Esophagus muscularis mucosa (tissue), 3 donors: ENCODE data around the gene TMEM138.

Experiments used
- POLR2A ChIP-seq: fragments of 450-650 bp; IDR thresholded peaks from one replicate; pipeline ENCODE4 v1.6.1; 2017; ENCODE audit warnings: antibody characterized with exemption, moderate library complexity, mild to moderate bottlenecking, low read depth
- POLR2AphosphoS5 ChIP-seq, 2 donors: sonication (generic); formaldehyde crosslinking; IDR thresholded peaks; one replicate each; pipeline ENCODE4 v1.6.1; 2017; ENCODE audit warnings: antibody characterized with exemption in 2 of 2
- TF ChIP-seq, protein P1 (sequence below), 3 experiments: fragments of 200-600 bp in 2 of 3; fragments of 450-650 bp in 1 of 3; sonication (generic) in 2 of 3; IDR thresholded peaks; one replicate each; pipeline ENCODE4 v1.5.1; 2017 to 2019; ENCODE audit warnings: antibody characterized with exemption in 3 of 3, mild to moderate bottlenecking in 2 of 3, moderate library complexity in 1 of 3

- TF ChIP-seq POLR2A (no peak), POLR2AphosphoS5 (IDR thresholded peaks at IDR 0.05) (no peak)
- TF ChIP-seq, protein P1, sequence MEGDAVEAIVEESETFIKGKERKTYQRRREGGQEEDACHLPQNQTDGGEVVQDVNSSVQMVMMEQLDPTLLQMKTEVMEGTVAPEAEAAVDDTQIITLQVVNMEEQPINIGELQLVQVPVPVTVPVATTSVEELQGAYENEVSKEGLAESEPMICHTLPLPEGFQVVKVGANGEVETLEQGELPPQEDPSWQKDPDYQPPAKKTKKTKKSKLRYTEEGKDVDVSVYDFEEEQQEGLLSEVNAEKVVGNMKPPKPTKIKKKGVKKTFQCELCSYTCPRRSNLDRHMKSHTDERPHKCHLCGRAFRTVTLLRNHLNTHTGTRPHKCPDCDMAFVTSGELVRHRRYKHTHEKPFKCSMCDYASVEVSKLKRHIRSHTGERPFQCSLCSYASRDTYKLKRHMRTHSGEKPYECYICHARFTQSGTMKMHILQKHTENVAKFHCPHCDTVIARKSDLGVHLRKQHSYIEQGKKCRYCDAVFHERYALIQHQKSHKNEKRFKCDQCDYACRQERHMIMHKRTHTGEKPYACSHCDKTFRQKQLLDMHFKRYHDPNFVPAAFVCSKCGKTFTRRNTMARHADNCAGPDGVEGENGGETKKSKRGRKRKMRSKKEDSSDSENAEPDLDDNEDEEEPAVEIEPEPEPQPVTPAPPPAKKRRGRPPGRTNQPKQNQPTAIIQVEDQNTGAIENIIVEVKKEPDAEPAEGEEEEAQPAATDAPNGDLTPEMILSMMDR (IDR thresholded peaks at IDR 0.05), result no peak
Observed at GRCh38 chr11:61357894-61358239, 4.3 kb upstream of the TMEM138 start.
